ENCODE results near the gene ALKBH5.
A peak's percentile ranks its signal among the peaks of the same experiment; 100 is the strongest.

ALKBH5 gene

GRCh38 chr17:18146980-18147379 is 36.6 kb upstream of the ALKBH5 start:
- no peak overlapping the region for H3K27ac Mint-ChIP-seq
- no peaks in the 10 kb centered on the region for H3K36me3 Mint-ChIP-seq
- H3K4me3 Mint-ChIP-seq, result no peak overlapping the region
- H3K27me3 Mint-ChIP-seq, result no peaks in the 10 kb centered on the region
- no peaks in the 10 kb centered on the region for H3K9me3 Mint-ChIP-seq (ENCODE audit: low read depth)
- H3K4me1 Mint-ChIP-seq (ENCODE audit: low read depth), result no peaks in the 10 kb centered on the region

GRCh38 chr17:18148586-18148985 is 35.0 kb upstream of the ALKBH5 start:
- Mint-ChIP-seq H3K9me3 (ENCODE audit: low read depth) (no peaks in the 10 kb centered on the region), H3K27me3 (no peaks in the 10 kb centered on the region), H3K27ac (no peak overlapping the region), H3K36me3 (no peaks in the 10 kb centered on the region), H3K4me1 (ENCODE audit: low read depth) (peaks cover under 1% of the 10 kb centered on the region), H3K4me3 (no peak overlapping the region)

- Mint-ChIP-seq H3K27me3 (no peaks in the 10 kb centered on the region), H3K36me3 (no peaks in the 10 kb centered on the region), H3K27ac (no peak overlapping the region), H3K4me3 (no peak overlapping the region), H3K4me1 (ENCODE audit: low read depth) (peaks cover 1% of the 10 kb centered on the region), H3K9me3 (ENCODE audit: low read depth) (no peaks in the 10 kb centered on the region)
These were observed 32.3 kb upstream of the ALKBH5 start for GRCh38 chr17:18151290-18151689.

- no peaks in the 10 kb centered on the region for H3K36me3 Mint-ChIP-seq
- H3K4me1 Mint-ChIP-seq (ENCODE audit: low read depth), result peaks cover 13% of the 10 kb centered on the region
- H3K27me3 Mint-ChIP-seq, result no peaks in the 10 kb centered on the region
- no peak overlapping the region for H3K4me3 Mint-ChIP-seq
- no peaks in the 10 kb centered on the region for H3K9me3 Mint-ChIP-seq (ENCODE audit: low read depth)
- H3K27ac Mint-ChIP-seq, result no peak overlapping the region
These were observed 28.4 kb upstream of the ALKBH5 start for GRCh38 chr17:18155179-18155578.

GRCh38 chr17:18156171-18156975 is 27.3 kb upstream of the ALKBH5 start:
- H3K9me3 Mint-ChIP-seq (ENCODE audit: low read depth), result no peaks in the 10 kb centered on the region
- H3K4me1 Mint-ChIP-seq (ENCODE audit: low read depth), result peaks cover 13% of the 10 kb centered on the region
- no peak overlapping the region for H3K4me3 Mint-ChIP-seq
- no peaks in the 10 kb centered on the region for H3K36me3 Mint-ChIP-seq
- H3K27me3 Mint-ChIP-seq, result no peaks in the 10 kb centered on the region
- H3K27ac Mint-ChIP-seq, result no peak overlapping the region

- Mint-ChIP-seq H3K4me3 (no peak overlapping the region), H3K9me3 (ENCODE audit: low read depth) (no peaks in the 10 kb centered on the region), H3K4me1 (ENCODE audit: low read depth) (peaks cover 13% of the 10 kb centered on the region), H3K36me3 (no peaks in the 10 kb centered on the region), H3K27me3 (no peaks in the 10 kb centered on the region), H3K27ac (no peak overlapping the region)
These were observed 26.7 kb upstream of the ALKBH5 start for GRCh38 chr17:18156976-18157280.

GRCh38 chr17:18157354-18157985 is 26.2 kb upstream of the ALKBH5 start:
- H3K4me1 Mint-ChIP-seq (ENCODE audit: low read depth), result peaks cover 13% of the 10 kb centered on the region
- H3K36me3 Mint-ChIP-seq, result no peaks in the 10 kb centered on the region
- H3K4me3 Mint-ChIP-seq, result peak overlapping the region; percentile 86
- no peaks in the 10 kb centered on the region for H3K9me3 Mint-ChIP-seq (ENCODE audit: low read depth)
- peak overlapping the region; percentile 54 for H3K27ac Mint-ChIP-seq
- no peaks in the 10 kb centered on the region for H3K27me3 Mint-ChIP-seq

GRCh38 chr17:18158022-18158600 is 25.5 kb upstream of the ALKBH5 start:
- Mint-ChIP-seq H3K27ac (peak overlapping the region; percentile 54), H3K36me3 (no peaks in the 10 kb centered on the region)

GRCh38 chr17:18159551-18160120 is 24.0 kb upstream of the ALKBH5 start:
- Mint-ChIP-seq H3K36me3 (no peaks in the 10 kb centered on the region), H3K27ac (no peak overlapping the region), H3K4me1 (ENCODE audit: low read depth) (peaks cover 12% of the 10 kb centered on the region), H3K9me3 (ENCODE audit: low read depth) (no peaks in the 10 kb centered on the region), H3K4me3 (peak overlapping the region; percentile 56), H3K27me3 (no peaks in the 10 kb centered on the region)

More at GRCh38 chr17:18158022-18158600, 25.5 kb upstream of the ALKBH5 start:
- Mint-ChIP-seq H3K27me3 (no peaks in the 10 kb centered on the region), H3K9me3 (ENCODE audit: low read depth) (no peaks in the 10 kb centered on the region), H3K4me3 (peak overlapping the region; percentile 86), H3K4me1 (ENCODE audit: low read depth) (peaks cover 13% of the 10 kb centered on the region)

- no peaks in the 10 kb centered on the region for H3K9me3 Mint-ChIP-seq (ENCODE audit: low read depth)
- peaks cover 12% of the 10 kb centered on the region for H3K4me1 Mint-ChIP-seq (ENCODE audit: low read depth)
- H3K27ac Mint-ChIP-seq, result no peak overlapping the region
- H3K4me3 Mint-ChIP-seq, result peak overlapping the region; percentile 56
- H3K27me3 Mint-ChIP-seq, result no peaks in the 10 kb centered on the region
- H3K36me3 Mint-ChIP-seq, result no peaks in the 10 kb centered on the region
These were observed 23.3 kb upstream of the ALKBH5 start for GRCh38 chr17:18160128-18160856.

GRCh38 chr17:18161207-18162145 is 22.2 kb upstream of the ALKBH5 start:
- Mint-ChIP-seq H3K27me3 (no peaks in the 10 kb centered on the region), H3K9me3 (ENCODE audit: low read depth) (no peaks in the 10 kb centered on the region), H3K4me3 (no peak overlapping the region), H3K27ac (no peak overlapping the region), H3K4me1 (ENCODE audit: low read depth) (peaks cover 10% of the 10 kb centered on the region), H3K36me3 (no peaks in the 10 kb centered on the region)

GRCh38 chr17:18163547-18163946 is 20.1 kb upstream of the ALKBH5 start:
- no peaks in the 10 kb centered on the region for H3K27me3 Mint-ChIP-seq
- peaks cover 4% of the 10 kb centered on the region for H3K4me1 Mint-ChIP-seq (ENCODE audit: low read depth)
- H3K36me3 Mint-ChIP-seq, result no peaks in the 10 kb centered on the region
- no peaks in the 10 kb centered on the region for H3K9me3 Mint-ChIP-seq (ENCODE audit: low read depth)
- no peak overlapping the region for H3K27ac Mint-ChIP-seq
- H3K4me3 Mint-ChIP-seq, result no peak overlapping the region

GRCh38 chr17:18166894-18167293 is 16.7 kb upstream of the ALKBH5 start:
- Mint-ChIP-seq H3K4me3 (no peak overlapping the region), H3K36me3 (no peaks in the 10 kb centered on the region), H3K27ac (no peak overlapping the region), H3K9me3 (ENCODE audit: low read depth) (no peaks in the 10 kb centered on the region), H3K27me3 (no peaks in the 10 kb centered on the region), H3K4me1 (ENCODE audit: low read depth) (no peaks in the 10 kb centered on the region)

GRCh38 chr17:18167421-18167820 is 16.2 kb upstream of the ALKBH5 start:
- no peak overlapping the region for H3K4me3 Mint-ChIP-seq
- H3K4me1 Mint-ChIP-seq (ENCODE audit: low read depth), result no peaks in the 10 kb centered on the region
- H3K27ac Mint-ChIP-seq, result no peak overlapping the region
- H3K27me3 Mint-ChIP-seq, result no peaks in the 10 kb centered on the region
- no peaks in the 10 kb centered on the region for H3K9me3 Mint-ChIP-seq (ENCODE audit: low read depth)
- no peaks in the 10 kb centered on the region for H3K36me3 Mint-ChIP-seq

Data from activated naive CD8-positive, alpha-beta T cell (primary cell).